Calu3 (cell line): Measurements from ENCODE around the gene LRP8. TPM values are rescaled to one million over a fixed set of nuclear protein-coding genes. Genes with fewer than 3 reads are reported as not detected.

Source experiments
- Bru-seq: library from RNA; stranded (reverse); fragments of 400-500 nt; gene quantifications from one replicate; lab custom pipeline; 2021; lab: Mats Ljungman, UMichigan
- BruChase-seq, 2 experiments: library from RNA; stranded (reverse); fragments of 400-500 nt; gene quantifications; one replicate each; lab custom pipeline; 2021; lab: Mats Ljungman, UMichigan
- BruUV-seq: library from RNA; stranded (reverse); fragments of 400-500 nt; replicated peaks from 2 replicates; lab custom pipeline; 2021; lab: Mats Ljungman, UMichigan
- CTCF ChIA-PET: fragments of 300-600 bp; sonication (Branson Sonifier 250); formaldehyde crosslinking; loops from one replicate; lab custom pipeline; 2022; ENCODE audit warnings: antibody characterized with exemption; lab: Charles Lee
- DNase-seq: peaks from one replicate; pipeline ENCODE4 v3.0.0; 2022
- H3K27ac Mint-ChIP-seq: one replicate; pipeline ENCODE4 v1.8.0; 2022; ENCODE audit warnings: mixed read lengths; ENCODE audit not compliant: unreplicated experiment
- H3K27me3 Mint-ChIP-seq: one replicate; pipeline ENCODE4 v1.8.0; 2022; ENCODE audit warnings: mixed read lengths; ENCODE audit not compliant: unreplicated experiment
- H3K36me3 Mint-ChIP-seq: one replicate; pipeline ENCODE4 v1.8.0; 2022; ENCODE audit warnings: mild to moderate bottlenecking, moderate library complexity, mixed read lengths; ENCODE audit not compliant: insufficient read depth, unreplicated experiment
- H3K4me1 Mint-ChIP-seq: one replicate; pipeline ENCODE4 v1.8.0; 2022; ENCODE audit warnings: mild to moderate bottlenecking, low read depth, mixed read lengths; ENCODE audit not compliant: unreplicated experiment
- H3K4me3 Mint-ChIP-seq: one replicate; pipeline ENCODE4 v1.8.0; 2022; ENCODE audit warnings: mild to moderate bottlenecking, low read depth, moderate library complexity, mixed read lengths; ENCODE audit not compliant: unreplicated experiment
- H3K9me3 Mint-ChIP-seq: one replicate; pipeline ENCODE4 v1.8.0; 2022; ENCODE audit warnings: low read depth, mixed read lengths; ENCODE audit not compliant: unreplicated experiment
- intact Hi-C: fragments of 100-400 bp; cut with micrococcal nuclease; formaldehyde crosslinking; loops from one replicate; pipeline ENCODE4 v1.10.0; 2022; ENCODE audit not compliant: unreplicated experiment
- long read RNA-seq: library from polyadenylated mRNA; stranded (forward); transcript quantifications from one replicate; pipeline ENCODE4 v2.0.0, GENCODE V29; 2022
- total RNA-seq: library from RNA; stranded (reverse); gene quantifications from 2 replicates; pipeline ENCODE4 v1.2.3, GENCODE V29; 2022
- TF ChIP-seq, protein P1 (sequence below): fragments of 200-600 bp; IDR thresholded peaks from one replicate; pipeline ENCODE4 v1.8.0; 2022; ENCODE audit warnings: antibody characterized with exemption; ENCODE audit not compliant: unreplicated experiment

LRP8 gene
- total RNA-seq (84.1 and 104 TPM in 2 replicates), Bru-seq, nascent RNA (percentile 81 among the genes with signal in this experiment), BruChase-seq, experiment 1, labeled RNA remaining after a 6-hour chase (percentile 79 among the genes with signal in this experiment), BruChase-seq, experiment 2, labeled RNA remaining after a 2-hour chase (percentile 80 among the genes with signal in this experiment)
- long read RNA-seq, partial matches to known transcripts = 11 of 47 reads
- long read RNA-seq, other reads (novel, unspliced or antisense) = 34 of 47 reads

DNA sequence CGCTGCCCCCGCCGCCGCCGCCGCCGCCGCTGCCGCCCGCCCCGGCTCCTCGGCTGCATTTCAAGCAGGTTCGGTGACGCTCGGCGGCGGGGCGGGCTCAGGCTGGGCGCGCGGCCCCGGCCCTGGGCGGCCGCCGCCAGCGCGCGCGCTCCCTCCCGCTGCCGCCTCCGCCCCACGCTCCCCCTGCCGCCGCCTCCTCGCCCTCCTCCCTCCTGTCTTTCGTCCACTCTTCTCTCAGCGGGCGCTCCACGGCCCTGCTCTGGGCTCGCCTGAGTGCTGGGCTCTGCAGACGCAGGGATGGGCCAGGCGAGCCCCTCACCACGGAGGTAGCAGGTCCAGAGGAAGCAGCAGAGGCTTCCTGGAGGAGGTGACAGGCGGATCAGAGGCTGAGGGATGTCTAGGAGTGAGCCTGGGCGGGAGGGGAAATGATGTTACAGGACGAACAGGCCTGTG, at the start of gene LRP8:
LRP8 (minus strand) TSS at position 62 of the 453 bp plus-strand sequence. CDS start 158 bp downstream, outside the sequence.
- TF ChIP-seq, protein P1, sequence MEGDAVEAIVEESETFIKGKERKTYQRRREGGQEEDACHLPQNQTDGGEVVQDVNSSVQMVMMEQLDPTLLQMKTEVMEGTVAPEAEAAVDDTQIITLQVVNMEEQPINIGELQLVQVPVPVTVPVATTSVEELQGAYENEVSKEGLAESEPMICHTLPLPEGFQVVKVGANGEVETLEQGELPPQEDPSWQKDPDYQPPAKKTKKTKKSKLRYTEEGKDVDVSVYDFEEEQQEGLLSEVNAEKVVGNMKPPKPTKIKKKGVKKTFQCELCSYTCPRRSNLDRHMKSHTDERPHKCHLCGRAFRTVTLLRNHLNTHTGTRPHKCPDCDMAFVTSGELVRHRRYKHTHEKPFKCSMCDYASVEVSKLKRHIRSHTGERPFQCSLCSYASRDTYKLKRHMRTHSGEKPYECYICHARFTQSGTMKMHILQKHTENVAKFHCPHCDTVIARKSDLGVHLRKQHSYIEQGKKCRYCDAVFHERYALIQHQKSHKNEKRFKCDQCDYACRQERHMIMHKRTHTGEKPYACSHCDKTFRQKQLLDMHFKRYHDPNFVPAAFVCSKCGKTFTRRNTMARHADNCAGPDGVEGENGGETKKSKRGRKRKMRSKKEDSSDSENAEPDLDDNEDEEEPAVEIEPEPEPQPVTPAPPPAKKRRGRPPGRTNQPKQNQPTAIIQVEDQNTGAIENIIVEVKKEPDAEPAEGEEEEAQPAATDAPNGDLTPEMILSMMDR = no peak
- H3K27ac Mint-ChIP-seq = peak within 1 kb of the TSS; percentile 92
- no peaks in the 10 kb centered on the region for H3K9me3 Mint-ChIP-seq
- peak within 1 kb of the TSS; percentile 99 for H3K4me3 Mint-ChIP-seq
- intact Hi-C loops = no loop called here
- peak; percentile 86 for DNase-seq
- H3K36me3 Mint-ChIP-seq = peaks cover 48% of the 10 kb centered on the region
- H3K27me3 Mint-ChIP-seq = peaks cover 7% of the 10 kb centered on the region
- peaks cover 20% of the 10 kb centered on the region for H3K4me1 Mint-ChIP-seq
- CTCF ChIA-PET = no interaction called here
- BruUV-seq = no TSS peak

DNA sequence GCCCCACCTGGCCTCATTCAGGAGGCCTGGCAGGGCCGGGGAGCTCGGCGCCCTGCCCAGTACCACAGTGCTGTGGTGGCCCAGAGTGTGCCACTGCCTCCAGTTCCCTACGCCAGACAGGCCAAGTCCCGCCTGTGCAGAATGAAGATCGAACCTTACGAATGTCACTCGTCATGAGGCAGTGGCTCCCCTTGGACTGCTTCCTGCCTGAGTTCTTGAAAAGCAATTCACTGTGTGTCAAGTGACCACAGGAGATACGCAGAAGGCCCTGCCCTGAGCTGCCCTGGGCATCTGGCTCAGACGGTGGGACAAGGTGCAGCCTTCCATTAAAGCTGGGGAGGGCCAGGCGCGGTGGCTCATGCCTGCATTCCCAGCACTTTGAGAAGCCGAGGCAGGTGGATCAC, 49.6 kb upstream of the LRP8 start:
- CTCF ChIA-PET = interaction anchor here (0.6 kb wide), 1 partner anchor 14 kb away, joined by 7 read pairs; no protein-coding TSS in a partner anchor
- peaks cover 14% of the 10 kb centered on the region for H3K4me1 Mint-ChIP-seq
- no peak for DNase-seq
- TF ChIP-seq, protein P1 = no peak
- H3K9me3 Mint-ChIP-seq = no peaks in the 10 kb centered on the region
- no peaks in the 10 kb centered on the region for H3K36me3 Mint-ChIP-seq
- H3K27me3 Mint-ChIP-seq = peaks cover 33% of the 10 kb centered on the region
- BruUV-seq = no TSS peak
- no peak overlapping the region for H3K27ac Mint-ChIP-seq
- intact Hi-C loops = no loop called here
- H3K4me3 Mint-ChIP-seq = no peak overlapping the region

DNA sequence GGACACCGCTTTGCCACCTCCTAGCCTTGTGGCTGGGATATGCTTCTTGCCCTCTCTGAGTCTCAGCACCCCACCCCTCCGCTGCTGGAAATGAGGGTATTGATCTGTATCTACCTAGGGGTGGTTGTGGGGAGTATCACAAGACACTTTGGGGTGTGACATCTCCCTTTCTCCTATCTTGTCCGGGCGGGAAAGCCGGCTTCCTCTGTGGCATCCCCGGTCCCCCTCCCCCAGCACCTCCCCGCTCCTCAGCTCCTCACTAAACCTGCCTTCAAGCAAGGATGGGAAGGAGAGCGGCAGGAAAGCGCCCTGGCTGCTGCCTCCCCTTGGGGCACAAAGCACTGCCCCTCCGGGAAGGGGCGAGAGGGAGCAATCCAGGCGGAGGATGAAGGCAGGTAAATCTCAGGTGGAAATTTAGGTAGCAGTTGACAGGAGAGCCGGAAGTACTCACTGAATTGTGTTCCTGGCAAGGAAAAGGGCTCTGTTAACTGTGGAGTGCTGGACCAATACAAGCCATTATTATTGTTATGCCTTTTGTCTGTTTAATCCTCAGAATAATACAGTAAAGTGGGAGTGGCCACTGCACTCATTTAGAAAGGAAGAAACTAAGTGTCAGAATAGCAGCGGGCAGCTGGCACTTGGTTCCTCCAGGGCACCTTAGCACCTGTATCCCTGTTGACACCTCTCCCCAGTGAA, 49.0 kb upstream of the LRP8 start:
- BruUV-seq = no TSS peak
- H3K36me3 Mint-ChIP-seq = no peaks in the 10 kb centered on the region
- TF ChIP-seq, protein P1 = no peak
- no peak overlapping the region for H3K4me3 Mint-ChIP-seq
- peaks cover 9% of the 10 kb centered on the region for H3K4me1 Mint-ChIP-seq
- CTCF ChIA-PET = interaction anchor here (0.6 kb wide), 1 partner anchor 14 kb away, joined by 7 read pairs; no protein-coding TSS in a partner anchor
- no peak for DNase-seq
- no peaks in the 10 kb centered on the region for H3K9me3 Mint-ChIP-seq
- intact Hi-C loops = no loop called here
- no peak overlapping the region for H3K27ac Mint-ChIP-seq
- H3K27me3 Mint-ChIP-seq = peaks cover 33% of the 10 kb centered on the region

DNA sequence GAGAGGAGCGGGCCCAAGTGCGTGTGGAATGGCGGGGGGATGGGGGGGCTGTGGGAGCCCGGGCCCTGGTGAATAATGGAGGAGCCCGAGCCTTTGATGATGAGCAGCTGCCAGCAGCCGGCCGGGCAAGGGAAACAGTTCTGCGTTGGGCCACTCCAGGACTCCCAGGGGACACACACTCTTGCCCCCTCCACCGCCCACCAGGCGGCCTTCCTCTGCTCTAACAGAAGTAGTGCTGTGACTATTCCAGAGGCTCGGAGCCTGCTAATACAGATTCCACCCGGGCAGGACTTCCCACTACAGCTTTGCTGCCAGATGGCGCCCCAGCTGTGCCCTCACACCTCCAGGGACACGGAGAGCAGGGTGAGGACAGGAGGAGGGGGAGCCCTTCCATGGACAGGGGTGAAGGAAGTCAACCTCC, 48.2 kb upstream of the LRP8 start:
- intact Hi-C loops = no loop called here
- CTCF ChIA-PET = interaction anchor here (1.1 kb wide), 1 partner anchor 8 kb away, joined by 5 read pairs; no protein-coding TSS in a partner anchor
- Mint-ChIP-seq H3K27me3 (peaks cover 33% of the 10 kb centered on the region), H3K27ac (no peak overlapping the region), H3K4me3 (no peak overlapping the region), H3K9me3 (no peaks in the 10 kb centered on the region), H3K36me3 (no peaks in the 10 kb centered on the region), H3K4me1 (peaks cover under 1% of the 10 kb centered on the region)
- no peak for DNase-seq
- no TSS peak for BruUV-seq
- TF ChIP-seq, protein P1 = no peak
